Central memory CD4-positive, alpha-beta T cell (primary cell): ENCODE measurements around the gene GIMAP2.
"Not testable (repeated sequence)": the region's sequence is repeated elsewhere in the genome, so short reads cannot be mapped to it uniquely, and the experiment has no call there.

Experiments
- DNase-seq: peaks from one replicate; pipeline ENCODE4 v3.0.0; 2022

Gene GIMAP2

GRCh38 chr7:150678601-150679000, 6.9 kb upstream of the GIMAP2 start:
- DNase-seq: not testable (repeated sequence)

GRCh38 chr7:150680364-150680763, 5.1 kb upstream of the GIMAP2 start:
- not testable (repeated sequence) for DNase-seq

DNA sequence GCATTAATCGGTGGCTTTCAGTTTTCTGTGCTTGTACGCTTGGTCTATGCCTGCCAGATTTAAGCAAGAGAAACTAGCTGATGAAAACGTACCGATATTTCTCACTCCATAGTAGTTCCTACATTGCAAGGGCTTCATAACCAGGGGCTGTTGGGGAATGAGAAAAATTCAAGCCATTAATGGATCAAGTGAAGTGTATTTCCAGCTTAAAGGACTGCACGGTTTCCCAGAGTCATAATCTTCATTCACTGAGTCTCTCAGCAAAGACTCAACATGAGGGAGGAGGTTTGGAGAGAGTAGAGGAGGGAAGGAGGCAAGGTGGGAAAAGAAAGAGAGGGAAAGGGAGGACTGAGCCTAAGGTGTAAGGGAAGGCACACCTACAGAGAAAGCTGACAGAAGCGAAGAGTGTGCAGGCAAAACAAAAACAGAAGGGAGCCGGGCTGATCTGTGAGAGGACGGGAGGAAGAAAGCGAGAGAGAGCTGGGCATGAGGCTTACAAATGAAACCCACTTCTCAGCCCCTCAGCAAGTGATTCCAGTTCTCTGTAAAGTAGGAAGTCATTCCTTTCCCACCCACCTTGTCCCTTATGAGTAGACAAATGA, 625 bp downstream of the GIMAP2 start:
- DNase-seq: no peak

GRCh38 chr7:150688630-150689029, 3.1 kb downstream of the GIMAP2 start:
- no peak for DNase-seq

DNA sequence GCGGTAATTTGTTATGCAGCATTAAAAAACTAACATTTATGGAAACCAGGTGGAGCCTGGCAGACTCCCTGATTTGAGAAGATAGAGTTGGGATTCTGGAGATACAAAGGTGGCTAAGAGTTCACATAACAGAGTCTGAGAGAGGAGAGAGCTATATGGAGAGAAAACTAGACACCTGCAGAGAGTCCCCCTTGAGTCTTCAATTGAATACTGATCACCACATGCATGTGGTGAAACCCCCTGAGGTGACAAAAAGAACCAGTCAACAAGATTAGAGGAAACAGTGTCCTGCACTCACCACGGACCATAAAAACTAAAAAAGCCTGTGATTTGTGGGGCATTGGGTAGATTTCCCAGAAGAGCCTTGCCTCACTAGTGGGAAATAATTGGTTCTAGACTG, 10.1 kb downstream of the GIMAP2 start:
- no peak for DNase-seq

GRCh38 chr7:150703209-150703608, 17.7 kb downstream of the GIMAP2 start:
- DNase-seq: no peak

DNA sequence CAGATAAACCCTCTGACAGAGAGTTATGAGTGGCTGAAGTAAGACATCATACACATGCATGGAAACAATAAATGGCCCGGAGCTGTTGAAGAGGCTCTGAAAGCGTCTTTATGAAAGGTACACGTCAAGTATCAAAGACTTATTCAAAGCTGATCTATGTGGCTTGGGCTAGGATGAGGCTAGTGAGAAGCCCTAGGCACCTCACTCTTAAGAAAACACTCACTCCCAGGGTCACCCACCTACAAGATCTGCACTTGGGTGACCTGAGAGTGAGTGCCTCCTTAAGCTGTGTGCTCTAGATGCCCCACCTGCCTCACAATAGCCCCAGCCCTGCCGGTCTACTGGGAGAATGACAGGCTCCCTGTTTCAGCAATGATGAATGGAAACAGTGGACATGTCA, 29.8 kb downstream of the GIMAP2 start:
- DNase-seq: no peak

- DNase-seq: no peak
These were observed 30.2 kb downstream of the GIMAP2 start for GRCh38 chr7:150715738-150716137.

DNA sequence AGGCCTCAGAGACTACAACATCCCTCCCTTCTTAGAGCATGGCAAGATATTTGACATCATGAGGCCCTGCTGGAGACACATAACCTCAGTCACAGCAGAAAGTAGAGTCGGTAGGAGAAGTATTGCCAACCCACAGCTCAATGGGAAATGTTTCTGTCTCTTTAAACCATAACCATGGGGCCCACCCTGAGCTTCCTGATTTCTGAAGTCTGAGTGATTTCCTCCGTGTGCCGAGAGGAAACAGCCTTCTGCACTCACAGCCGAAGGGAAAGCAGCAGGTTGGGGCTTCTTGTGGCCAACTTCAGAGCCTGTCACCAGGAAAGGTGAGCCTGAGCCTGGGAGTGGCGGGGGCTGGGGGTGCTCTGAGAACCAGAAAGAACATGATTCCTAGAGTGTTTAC, 30.9 kb downstream of the GIMAP2 start, which contains the start of gene GIMAP1:
TSS of gene GIMAP1 (plus strand) at position 246 of the 400 bp plus-strand sequence. CDS start 2,435 bp downstream, outside the sequence.
- DNase-seq: peak; percentile 81

DNA sequence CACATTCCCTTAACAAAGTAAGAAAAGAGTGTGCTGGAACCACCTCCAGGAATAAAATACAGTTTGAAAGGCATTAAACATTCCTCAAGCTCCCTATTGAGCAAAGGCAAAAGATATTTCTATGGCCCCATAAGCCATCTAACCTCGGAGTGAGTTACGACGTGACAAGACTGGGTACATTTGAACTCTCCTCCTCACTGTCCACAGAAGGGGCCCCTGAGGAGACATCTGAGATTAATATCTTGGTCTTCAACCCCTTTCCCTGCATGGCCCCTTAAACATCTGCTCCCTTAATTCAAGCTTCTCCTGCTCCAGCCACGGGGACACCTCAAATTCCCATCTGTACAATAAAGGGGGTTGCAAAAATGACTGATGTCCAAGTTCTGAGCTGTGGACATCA, 31.4 kb downstream of the GIMAP2 start:
- no peak for DNase-seq

DNA sequence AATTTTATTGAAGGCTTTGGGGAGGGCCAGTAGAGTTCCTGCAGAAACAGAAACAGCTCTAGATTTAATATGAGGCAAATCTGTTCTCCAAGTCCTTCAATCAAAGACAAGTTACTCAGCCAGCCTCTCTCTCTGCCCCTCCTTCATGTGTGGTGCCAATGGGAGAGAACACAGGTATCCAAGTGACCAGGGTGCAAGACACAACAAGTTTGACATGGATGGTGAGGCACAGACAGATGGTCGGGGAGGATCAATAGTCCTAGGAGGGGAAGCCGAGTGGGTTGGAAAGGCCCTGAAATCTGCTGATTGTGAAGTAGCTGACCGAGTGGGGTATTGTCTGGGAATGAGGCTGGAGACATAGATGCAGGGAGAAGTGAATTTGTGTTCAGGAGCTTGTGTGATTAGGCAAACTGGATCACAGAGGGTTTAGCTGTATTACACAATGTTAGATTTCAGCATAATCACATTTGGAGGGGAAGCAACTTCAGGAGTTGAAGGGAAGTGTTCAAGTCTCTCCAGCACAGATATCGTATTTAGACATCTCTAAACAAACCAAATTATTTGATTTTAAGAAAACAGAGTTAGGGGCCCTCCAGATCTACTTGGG, 32.4 kb downstream of the GIMAP2 start:
- no peak for DNase-seq

GRCh38 chr7:150719436-150719835, 33.9 kb downstream of the GIMAP2 start:
- no peak for DNase-seq

GRCh38 chr7:150719960-150720891, 34.7 kb downstream of the GIMAP2 start:
- no peak for DNase-seq

- no peak for DNase-seq
These were observed 36.5 kb downstream of the GIMAP2 start for GRCh38 chr7:150721970-150722373.

GRCh38 chr7:150722431-150722931, 37.0 kb downstream of the GIMAP2 start:
- DNase-seq: no peak

GRCh38 chr7:150723467-150723866, 38.0 kb downstream of the GIMAP2 start:
- DNase-seq: no peak

DNA sequence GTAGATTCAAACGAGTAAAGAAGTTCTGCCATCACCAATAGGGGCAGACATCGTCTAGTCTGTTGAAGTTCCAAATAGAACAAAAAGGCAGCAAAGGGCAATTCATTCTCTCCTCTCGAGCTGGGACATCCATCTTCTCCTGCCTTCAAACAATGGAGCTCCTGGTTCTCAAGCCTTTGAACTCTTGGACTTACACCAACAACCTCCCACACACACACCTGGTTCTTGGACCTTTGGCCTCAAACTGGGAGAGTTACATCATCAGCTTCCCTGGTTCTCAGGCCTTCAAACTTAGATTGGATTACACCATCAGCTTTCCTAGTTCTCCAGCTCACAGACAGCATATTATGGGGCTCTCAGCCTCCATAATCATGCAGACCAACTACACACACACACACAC, 41.9 kb downstream of the GIMAP2 start:
- DNase-seq: no peak

GRCh38 chr7:150728011-150728410, 42.5 kb downstream of the GIMAP2 start:
- no peak for DNase-seq

DNA sequence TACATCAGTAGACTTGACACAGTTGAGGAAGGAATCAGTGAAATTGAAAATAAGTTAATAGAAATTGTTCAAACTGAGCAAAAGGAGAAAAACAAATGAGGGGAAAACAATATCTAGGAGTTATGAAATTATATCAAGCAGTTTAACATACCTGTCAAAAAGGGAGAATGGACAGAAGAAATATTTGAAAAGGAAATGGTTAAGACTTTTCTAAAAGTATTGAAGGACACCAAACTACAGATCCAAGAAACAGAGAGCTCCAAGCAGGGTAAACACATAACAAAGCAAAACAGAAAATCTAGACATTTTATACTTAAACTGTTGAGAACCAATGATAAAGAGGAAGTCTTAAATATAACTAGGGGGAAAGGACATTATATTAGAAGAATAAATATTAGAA, 43.1 kb downstream of the GIMAP2 start:
- DNase-seq: no peak

GRCh38 chr7:150731916-150732315, 46.4 kb downstream of the GIMAP2 start:
- DNase-seq: no peak

- DNase-seq: no peak
These were observed 47.4 kb downstream of the GIMAP2 start for GRCh38 chr7:150732786-150733481.

DNA sequence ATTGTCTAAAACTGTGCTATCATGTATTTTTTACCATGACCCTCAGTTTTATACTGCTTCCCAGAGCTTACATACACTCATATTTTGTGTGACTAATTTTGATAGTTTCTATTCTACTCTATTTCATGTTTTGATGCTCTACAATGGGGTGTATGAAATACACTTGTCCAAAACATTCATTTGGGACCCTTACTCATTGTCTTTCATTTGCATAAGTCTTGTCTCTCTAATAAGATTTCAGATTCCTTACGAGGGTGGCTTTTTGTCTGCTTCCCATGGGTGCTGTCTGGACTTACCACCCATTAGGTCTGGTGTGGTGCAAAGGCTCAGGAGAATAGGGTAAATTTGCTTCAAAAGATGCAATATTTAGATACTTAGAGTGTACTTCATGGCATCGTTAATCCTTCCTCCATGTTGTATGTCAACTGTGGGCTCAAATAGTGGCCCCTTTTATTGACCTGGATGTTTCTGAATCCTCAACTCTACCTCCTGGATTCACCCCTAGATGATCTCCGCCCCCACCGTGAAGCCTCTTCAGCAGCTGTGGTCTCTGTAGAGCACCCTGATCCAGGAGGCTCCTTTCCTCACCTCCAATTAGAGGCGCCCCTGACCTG, 48.1 kb downstream of the GIMAP2 start:
- no peak for DNase-seq
